Activated gamma-delta T cell (primary cell): ENCODE data around the gene DEFB112.

Source experiments
- DNase-seq: peaks from one replicate; lab custom pipeline; 2025; lab: John Stamatoyannopoulos, UW
- total RNA-seq, 2 donors: gene quantifications; one replicate each; lab custom pipeline; 2026; lab: John Stamatoyannopoulos, UW

Gene DEFB112, protein sequence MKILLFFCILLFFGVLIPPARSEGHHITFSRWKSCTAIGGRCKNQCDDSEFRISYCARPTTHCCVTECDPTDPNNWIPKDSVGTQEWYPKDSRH
- 0 to 0.13 reads per million in 2 donors for total RNA-seq

DNA sequence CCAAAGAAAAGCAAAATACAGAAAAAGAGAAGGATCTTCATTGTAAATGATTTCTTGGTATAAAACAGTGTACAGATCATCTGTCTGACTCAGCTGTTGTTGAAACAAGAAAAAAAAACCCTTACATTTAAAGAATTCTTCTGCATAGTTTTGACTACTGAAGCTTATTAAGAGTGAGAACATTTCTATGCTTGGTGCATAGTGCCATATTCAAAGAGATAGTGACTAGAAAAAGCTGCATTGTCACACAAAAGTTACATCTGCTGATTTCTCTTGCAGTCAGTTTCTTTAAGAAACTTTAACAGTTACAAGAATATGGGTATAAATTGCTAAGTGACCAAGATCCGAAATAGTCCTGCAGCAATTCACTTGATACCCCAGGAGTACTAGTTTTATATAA lies at the start of gene DEFB112:
DEFB112 (minus strand) TSS at position 101 of the 400 bp plus-strand sequence; CDS start at position 41, 60 bp downstream.
- no peak for DNase-seq

DNA sequence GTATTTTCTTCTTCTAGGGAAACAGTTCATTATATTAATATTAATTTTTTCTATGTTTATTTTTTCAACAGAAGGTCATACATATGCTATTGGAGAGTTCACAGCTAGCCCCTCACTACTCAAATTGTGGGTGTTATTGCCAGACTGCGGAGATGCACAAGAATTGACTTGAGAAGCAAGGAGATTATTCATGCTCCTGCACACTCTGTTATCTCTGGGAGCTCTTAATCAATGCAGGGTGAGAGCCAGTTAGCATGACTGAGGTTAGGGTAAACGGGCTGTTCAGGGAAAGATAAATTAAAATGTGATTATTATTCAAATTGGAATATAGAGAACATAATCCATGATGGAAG lies 48.9 kb upstream of the DEFB112 start:
- no peak for DNase-seq

DNA sequence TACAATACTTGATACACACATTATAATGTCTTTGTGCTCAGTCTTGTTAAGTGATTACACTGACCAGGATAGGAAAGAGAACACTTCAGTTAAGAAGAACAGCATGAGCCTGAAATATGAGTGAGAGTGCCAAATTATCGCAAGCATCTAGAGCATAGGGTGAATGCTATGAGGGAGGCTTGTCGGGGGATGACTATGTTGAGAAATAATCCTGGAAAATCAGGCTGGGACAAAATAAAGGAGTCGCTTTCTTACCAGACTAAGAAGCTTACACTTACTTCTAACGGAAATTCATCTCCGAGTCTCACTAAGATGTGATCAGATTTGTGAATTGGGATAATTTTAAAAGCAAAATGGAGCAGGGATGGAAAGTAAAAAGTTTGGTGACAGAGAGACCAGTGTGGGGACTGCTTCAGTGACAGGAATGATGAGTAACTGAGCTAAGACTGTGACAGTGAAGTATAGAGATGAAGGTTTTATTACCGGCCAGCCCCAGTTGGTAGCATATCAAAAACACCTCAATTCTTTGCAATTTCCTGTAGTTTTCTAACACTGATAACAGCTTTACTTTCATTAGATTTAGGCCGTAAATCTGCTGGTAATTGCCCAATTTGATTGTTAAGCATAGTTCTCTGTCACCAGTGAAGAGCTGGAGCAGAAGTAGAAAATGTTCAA lies 48.4 kb upstream of the DEFB112 start:
- DNase-seq: no peak

DNA sequence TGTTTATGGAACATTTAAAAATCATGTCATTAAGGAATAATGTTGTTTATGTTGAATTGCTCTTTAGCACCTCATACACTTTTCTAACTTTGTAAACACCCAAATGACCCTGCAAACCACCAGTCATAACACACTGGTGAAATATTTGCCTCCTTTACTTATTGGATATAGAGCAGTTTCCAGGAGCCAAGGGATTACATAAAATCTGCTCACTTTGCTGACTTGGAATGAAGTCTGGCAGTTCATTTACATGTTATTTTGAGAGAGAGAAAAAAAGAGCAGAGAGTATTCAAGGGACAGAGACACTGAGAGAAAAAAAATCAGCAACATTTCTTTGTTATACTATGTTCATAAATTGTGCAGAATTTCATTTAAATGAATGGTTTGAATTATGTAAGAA lies 46.6 kb upstream of the DEFB112 start:
- no peak for DNase-seq

DNA sequence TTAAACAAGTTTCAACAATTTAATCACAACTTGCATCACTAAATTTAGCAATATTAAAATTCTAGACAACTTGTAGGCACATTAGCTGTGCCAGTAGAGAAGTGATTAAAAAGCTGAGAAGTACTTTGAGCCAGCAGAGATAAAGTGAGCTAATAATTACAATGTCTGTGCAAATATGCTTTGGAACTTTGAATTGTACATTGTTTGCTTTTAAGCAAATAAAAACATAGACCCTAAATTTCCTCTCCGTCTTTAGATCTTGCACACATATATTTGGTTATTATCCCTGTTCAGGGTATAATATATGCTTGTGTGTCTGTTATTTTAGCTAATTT lies 44.2 kb upstream of the DEFB112 start:
- DNase-seq: no peak

DNA sequence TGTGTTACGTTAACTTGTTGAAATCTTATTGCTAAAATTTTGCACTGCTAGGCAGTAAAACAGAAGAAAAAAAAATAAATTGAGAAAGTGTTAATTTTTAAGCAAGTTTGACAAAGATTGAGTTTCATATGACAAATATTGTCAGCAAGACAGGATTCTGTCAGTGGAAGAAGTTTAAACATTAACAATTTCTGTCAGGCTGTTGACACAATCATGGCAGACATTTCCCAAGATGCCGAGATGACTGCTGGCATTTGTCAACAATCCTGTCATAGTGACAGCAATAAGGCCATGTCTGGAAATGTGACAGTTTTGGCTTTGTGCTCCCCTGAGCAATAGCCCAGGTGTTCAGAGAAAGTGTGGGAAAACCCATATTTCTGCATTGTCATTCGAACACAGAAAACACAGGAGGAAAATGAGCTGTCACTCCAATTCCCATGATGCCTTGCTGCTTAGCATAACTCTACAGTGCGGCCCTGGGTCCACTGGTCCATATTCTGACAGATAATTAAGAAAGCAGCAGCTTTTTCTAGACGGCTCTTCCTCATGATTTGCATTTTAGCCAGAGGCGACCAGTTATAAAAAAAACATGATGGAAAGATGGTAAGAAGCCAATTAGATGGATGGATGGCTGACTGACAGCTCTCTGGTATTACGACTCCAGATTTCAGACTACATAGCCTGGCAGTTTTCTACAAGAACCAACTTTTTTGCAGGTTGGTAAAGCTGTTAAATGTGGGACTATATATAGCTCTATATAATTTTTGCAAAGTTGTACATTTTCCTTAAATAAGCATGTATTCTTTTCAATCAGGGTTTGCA lies 43.6 kb upstream of the DEFB112 start:
- no peak for DNase-seq

DNA sequence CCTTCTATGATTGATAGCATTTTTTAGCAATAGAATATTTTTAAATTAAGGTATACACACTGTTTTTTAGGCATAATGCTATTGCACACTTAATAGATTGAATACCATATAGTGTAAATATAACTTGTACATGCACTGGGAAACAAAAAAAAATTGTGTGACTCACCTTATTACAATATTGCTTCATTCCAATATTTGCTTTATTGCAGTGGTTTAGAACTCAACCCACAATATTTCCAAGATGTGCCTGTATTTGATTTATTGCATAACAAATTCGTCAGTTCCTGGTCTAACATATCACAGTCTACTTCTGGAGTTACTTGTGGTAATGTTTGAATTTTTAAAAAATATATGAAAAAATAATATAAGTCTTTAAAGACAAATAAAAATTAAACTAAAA lies 41.9 kb upstream of the DEFB112 start:
- DNase-seq: no peak

DNA sequence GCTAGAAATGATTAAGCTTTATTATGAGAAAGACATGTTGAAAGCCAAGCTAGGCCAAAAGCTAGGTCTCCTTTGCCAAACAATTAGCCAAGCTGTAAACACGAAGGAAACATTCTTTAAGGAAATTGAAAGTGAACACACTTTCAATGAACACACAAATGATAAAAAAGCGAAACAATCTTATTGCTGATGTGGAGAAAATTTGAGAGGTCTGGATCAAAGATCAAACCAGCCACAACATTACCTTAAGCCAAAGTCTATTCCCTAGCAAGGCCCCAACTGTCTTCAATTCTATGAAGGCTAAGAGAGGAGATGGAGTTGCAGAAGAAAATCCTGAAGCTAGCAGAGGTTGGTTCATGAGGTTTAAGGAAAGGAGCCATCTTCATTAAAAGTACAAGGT lies 40.2 kb upstream of the DEFB112 start:
- no peak for DNase-seq

DNA sequence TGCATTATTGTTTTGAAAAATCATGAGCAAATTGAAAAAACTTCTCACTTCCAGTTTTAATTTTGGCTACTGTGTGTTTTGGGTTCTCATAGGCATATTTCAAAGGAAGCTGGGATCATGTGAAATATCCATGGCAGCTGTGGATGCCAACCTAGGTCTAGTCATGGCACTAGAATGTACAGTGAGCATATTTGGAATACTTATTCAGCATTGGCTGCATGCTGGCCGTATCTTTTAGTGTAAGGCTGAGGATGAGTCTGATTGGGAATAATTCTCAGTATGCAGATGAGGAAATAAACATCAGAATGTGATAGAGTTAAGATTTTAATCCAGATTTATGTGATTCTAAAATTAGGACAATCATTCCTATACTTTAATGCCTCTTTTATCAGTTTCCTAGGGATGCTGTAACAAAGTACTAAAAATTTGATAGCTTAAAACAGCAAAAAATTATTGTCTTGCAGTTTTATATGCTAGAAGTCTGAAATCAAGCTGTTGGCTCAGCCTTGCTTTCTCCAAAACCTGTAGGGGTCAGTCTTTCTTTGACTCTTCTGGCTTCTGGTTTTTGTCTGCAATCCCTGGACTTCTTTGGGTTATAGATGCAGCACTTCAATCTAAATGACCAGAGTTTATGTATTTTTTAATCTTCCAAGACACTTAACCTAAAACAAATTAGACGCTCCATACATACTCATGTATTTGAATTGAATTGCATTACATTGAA lies 37.7 kb upstream of the DEFB112 start:
- DNase-seq: no peak

DNA sequence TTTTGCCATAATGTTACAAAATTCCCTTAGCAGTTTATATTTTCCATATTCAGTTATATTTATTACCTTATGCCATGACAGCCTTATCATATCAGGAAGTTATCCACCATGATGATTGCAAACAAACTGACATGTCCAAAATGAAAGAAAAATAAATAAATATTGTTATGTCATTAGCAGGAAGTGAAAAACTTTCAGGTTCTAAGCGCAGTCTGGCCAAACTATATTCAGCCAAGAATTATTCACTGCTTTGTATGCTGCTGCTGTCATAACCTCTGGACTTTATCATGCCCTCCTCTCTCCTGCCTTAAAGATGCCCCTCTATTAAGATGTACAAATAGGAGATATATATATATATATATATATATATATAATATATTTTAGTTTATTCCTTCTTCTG lies 27.7 kb upstream of the DEFB112 start:
- no peak for DNase-seq

DNA sequence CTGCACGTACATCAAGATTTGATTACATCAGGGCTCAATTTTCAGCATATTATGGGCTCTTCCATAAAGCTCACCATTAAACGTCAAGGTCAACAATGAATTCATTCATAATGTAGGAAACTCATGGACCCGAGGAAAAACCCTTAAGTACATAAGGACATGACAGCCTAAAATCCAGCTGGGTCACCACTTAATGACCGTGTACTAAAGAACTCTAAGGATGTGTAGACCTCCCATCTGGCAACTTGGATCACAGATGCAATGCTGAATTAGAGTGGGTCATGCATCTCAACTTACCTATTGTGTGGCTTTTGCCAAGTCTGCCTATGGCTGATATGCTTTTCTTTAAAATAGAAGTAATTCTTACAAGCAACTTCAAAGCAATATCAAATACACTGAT lies 26.7 kb upstream of the DEFB112 start:
- no peak for DNase-seq

DNA sequence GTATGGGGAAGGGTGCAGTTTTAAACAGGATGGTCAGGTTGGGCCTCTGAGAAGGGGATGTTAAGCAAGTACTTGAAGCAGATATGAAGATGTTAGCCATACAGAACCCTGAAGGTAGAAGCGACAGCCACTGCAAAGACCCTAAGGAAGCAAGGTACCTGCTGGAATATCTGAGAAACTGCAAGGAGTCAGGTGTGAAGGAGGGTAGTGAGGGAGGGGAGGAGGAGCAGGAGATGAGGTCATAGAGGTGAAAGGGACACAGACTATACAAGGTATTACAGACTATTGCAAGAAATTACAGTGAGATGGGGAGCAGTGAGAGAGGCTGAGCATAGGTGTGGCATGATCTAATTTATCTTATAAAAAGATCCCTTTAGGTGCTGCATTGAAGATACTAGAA lies 22.2 kb upstream of the DEFB112 start:
- no peak for DNase-seq

DNA sequence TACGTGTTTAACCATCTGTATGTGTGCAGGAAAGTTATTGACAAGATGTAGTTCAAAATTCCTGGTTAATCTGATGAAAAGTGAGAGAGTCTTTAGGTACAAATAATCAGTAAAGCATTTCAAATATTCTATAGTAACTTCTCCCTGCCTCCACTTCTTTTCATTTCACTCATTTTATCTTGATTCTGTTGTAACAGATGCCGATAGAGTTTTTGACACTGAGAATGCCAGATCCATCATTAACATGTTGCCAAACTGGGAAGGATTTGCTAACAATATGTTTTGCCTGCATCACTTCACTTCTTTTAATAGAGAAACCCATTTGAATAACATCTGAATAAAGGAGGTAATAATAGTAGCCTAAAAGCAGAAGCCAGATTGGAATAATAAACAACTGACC lies 20.4 kb upstream of the DEFB112 start:
- DNase-seq: no peak

DNA sequence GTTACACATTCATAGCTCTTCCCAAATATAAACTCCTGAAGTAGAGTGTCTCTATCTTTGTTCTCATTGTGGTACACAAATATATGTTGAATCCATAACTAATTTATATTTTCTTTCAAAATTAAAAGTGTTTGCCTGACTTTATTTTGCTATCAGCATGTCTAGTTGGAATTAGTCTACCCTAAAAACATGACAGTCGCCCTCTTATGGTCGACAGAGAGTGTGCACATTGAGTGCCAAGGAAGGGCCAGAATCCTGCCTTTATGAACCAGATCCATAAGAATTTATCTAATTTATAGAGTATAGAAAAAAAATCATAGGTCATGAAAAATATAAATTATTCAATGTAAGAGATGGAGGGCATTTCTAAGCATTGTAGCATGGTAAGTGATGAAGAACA lies 12.3 kb upstream of the DEFB112 start:
- DNase-seq: no peak

DNA sequence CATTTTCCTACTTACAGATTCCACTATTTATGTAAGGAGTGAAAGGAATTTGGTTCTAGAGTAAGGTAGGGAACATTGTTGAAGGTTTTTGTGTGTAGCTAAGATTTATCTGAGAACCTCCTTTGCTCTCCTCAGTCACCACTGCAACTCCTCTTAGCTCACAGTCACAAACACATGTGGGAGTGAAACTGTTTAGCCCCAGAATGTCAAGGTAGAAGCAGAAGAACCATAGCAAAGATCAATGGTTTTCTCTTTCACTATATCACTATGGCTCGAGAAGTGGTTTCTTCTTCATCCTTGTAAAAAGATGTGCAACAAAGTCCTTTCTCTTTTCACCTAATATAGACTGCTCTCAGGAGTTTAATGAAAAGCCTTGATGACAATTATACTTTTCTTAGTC lies 6.5 kb upstream of the DEFB112 start:
- DNase-seq: no peak

DNA sequence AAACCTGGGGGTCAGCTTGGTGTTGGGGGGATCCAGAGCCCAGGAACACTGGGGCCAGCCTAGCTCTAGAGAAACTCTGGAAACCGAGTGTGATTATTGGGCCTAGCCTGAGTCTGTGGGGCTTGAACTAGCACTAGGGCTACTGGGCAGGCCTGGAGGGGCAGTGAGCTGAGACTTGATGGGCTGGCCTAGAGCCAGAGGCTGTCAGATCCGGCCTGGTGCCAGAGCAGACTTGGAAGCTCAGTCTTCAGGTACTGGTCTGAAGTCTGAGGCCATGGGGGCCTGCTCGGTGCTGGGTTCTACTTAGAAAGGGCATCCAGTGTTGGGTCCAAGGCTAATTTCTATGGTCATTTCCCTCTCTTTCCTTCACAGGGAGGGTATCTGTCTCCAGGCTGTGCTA lies 2.7 kb downstream of the DEFB112 start:
- DNase-seq: no peak

DNA sequence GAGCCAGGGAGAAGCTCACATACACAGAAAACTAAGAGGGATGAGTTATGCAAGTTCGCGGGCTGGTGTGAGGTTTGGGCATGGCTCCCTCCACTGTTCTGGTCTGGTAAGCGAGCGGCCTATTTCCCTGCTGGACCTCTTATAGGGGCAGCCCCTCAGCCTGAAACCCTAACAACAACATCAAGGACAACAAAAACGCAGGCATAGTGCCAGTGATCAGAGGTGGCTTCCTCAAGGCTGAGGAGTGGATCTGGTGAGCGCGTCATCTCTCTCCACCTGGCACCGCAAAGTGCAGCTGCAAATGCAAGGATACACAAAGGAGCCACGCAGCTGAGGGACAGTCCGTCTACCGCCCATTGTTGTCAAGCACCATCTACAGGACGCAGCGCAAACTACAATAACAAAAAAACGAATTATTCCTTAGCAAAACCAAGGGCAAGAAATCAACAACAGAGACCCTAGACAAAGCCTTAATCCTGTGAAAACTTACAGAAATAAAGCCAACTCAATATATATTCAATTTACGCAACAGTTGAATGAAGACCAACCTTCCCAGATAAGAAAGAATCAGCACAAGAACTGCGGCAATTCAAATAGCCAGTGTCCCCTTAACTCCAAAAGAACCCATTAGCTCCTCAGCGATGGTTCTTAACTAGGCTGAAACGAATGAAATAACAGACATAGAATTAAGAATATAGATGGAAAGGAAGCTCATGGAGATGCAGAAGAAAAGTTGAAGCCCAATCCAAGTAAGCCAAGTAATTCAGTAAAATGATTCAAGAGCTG lies 18.8 kb downstream of the DEFB112 start:
- DNase-seq: no peak

DNA sequence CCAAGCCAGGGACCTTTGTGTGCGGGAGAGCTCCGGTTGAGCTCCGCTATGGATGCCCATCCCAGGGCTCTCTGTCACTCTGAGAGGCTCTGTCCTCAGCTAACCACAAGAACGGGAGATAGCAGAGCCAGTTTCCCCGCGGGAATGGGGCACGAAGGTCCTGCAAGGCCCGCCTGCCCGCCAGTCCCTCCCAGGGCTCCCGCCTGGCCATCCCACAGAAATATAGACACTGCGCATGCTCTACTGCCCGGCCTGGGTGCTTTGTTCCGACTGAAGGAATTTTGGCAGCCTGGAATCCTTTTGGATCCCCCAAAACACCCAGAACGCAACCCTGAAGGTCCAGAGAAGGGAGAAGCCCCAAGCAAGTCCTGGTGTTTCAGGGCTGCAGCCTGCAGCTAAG lies 19.4 kb downstream of the DEFB112 start:
- no peak for DNase-seq

DNA sequence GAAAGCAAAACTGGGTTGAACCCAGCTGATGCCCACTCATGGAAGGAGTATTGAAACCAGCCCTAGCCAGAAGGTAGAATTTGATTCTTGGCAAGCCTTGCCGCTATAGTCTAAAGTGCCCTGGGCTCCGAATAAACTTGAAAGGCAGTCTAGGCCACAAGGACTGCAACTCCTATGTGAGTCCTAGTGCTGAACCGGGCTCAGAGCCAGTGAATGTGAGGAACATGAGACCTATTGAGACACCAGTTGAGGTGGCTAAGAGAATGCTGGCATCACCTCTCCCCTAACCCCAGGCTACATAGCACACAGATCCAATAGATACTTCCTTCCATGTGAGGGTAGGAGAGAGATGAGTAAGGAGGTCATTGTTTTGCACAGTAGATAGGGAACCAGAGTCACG lies 24.5 kb downstream of the DEFB112 start:
- DNase-seq: no peak

DNA sequence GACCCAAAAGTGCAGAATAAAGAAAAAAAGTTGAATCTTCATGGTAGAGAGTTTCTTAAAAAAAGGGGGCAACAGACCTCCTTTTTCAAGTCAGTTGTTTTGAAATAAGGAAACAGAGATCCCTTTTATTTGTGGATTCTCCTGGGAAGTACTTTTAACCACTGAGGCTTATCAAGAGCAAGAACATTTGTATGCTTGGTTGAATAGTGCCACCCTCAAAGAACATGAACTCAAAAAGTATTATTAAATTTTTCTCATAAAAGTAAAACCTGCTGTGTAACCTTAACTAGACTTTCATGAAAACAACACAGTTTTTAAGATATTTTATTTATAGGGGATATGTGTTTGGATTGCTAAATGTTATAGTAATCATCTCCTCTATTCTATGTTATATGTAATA lies 27.8 kb downstream of the DEFB112 start, which contains the start of gene DEFB110:
DEFB110 (minus strand) TSS at position 101 of the 400 bp plus-strand sequence; CDS start at position 42, 59 bp downstream.
- DNase-seq: no peak

DNA sequence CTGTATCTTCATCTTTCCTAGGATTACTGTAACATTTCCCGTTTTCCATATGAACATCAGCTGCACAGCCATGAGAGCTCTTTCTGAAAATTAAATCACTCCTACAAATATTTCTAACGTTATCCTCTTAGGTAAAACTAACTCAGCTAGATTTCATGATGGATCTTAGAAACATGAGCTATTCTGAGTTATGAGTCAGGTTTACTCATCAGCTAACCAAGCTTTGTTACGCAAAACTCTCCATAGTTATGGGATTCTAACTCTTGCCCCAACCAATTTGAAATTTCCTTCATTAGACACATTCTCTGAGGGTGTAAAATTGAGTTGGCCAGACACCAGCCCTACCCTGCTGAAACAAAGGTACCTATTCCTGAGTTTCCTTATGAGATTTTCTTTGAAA lies 41.9 kb downstream of the DEFB112 start:
- DNase-seq: no peak

DNA sequence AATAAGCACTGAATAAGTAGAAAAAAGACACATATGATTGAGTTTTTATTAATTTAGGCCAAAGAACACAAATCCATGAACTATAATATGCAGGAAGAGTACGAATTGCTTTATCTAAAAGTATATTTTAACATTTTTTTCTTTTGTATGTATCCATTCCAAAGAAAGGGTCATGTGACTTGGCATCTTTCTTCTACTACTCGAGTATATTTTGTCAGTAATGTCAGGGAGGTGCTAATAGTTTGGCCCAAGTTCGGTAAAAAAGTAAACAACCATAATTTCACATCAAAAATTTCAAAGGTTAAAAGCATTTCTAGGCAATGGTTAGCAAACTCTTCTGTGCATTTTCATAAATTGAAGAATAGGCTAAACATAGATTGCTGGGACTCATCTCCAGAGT lies 46.6 kb downstream of the DEFB112 start:
- DNase-seq: no peak
